Panc1 (cell line): ENCODE data around the gene SMOC2. TPM values are rescaled to one million over a fixed set of nuclear protein-coding genes. Genes with fewer than 3 reads are reported as not detected.

Source experiments
- ATAC-seq: fragments of 200-7000 bp; cut with Tn5 transposase; 2 replicates; pipeline ENCODE4 v1.9.1; 2020; ENCODE audit warnings: mild to moderate bottlenecking, moderate library complexity
- BruUV-seq: library from RNA; stranded (reverse); fragments of 400-500 nt; replicated peaks from 2 replicates; lab custom pipeline; 2021; lab: Mats Ljungman, UMichigan
- CTCF ChIA-PET: fragments of 300-600 bp; sonication (Branson Sonifier 250); formaldehyde crosslinking; loops from one replicate; lab custom pipeline; 2022; ENCODE audit warnings: antibody characterized with exemption; lab: Charles Lee
- POLR2A ChIA-PET: fragments of 300-600 bp; sonication (Branson Sonifier 250); formaldehyde crosslinking; loops from one replicate; lab custom pipeline; 2022; ENCODE audit warnings: antibody characterized with exemption; lab: Charles Lee
- DNase-seq: peaks from one replicate; pipeline ENCODE4 v3.0.0-alpha.2; 2010; ENCODE audit warnings: low read depth, low spot score
- H3K27ac ChIP-seq: 2 replicates; pipeline ENCODE4 v1.5.1; 2011; ENCODE audit warnings: mild to moderate bottlenecking, low read length, inconsistent platforms
- H3K27me3 ChIP-seq: fragments of 200-500 bp; sonication (Bioruptor generic); 2 replicates; pipeline ENCODE4 v1.6.0; 2014; ENCODE audit warnings: low read length, inconsistent platforms; ENCODE audit not compliant: control insufficient read depth, insufficient read depth
- H3K36me3 ChIP-seq: fragments of 200-500 bp; sonication (Bioruptor generic); 2 replicates; pipeline ENCODE4 v1.5.1; 2014; ENCODE audit warnings: inconsistent platforms, mild to moderate bottlenecking, low read length, moderate library complexity; ENCODE audit not compliant: control insufficient read depth, insufficient read depth
- H3K4me1 ChIP-seq: 2 replicates; pipeline ENCODE4 v1.5.1; 2011; ENCODE audit warnings: inconsistent platforms, mild to moderate bottlenecking, low read length, moderate library complexity; ENCODE audit not compliant: control insufficient read depth, insufficient read depth
- H3K4me3 ChIP-seq, 2 experiments: 2 replicates each; pipeline ENCODE4 v1.5.1; 2011 to 2012; ENCODE audit warnings: low read depth in 2 of 2, low read length in 2 of 2, mild to moderate bottlenecking in 2 of 2, inconsistent platforms in 1 of 2, moderate library complexity in 1 of 2
- H3K9me3 ChIP-seq: fragments of 200-500 bp; sonication (Bioruptor generic); 2 replicates; pipeline ENCODE4 v1.5.1; 2014; ENCODE audit warnings: low read depth, mild to moderate bottlenecking, inconsistent platforms, low read length, moderate library complexity; ENCODE audit not compliant: control insufficient read depth, insufficient read depth
- CTCF ChIP-seq: fragments of 450-650 bp; IDR thresholded peaks from 2 replicates; pipeline ENCODE4 v1.5.1; 2017; ENCODE audit warnings: mild to moderate bottlenecking
- POLR2AphosphoS5 ChIP-seq: IDR thresholded peaks from 2 replicates; pipeline ENCODE4 v1.6.1; 2012; ENCODE audit warnings: mild to moderate bottlenecking, low read depth, low read length, moderate library complexity
- SIN3A ChIP-seq: IDR thresholded peaks from 2 replicates; pipeline ENCODE4 v1.6.1; 2012; ENCODE audit warnings: low read depth, mild to moderate bottlenecking, low read length, moderate library complexity, borderline replicate concordance; ENCODE audit not compliant: insufficient read depth
- TCF7L2 ChIP-seq: IDR thresholded peaks from 2 replicates; pipeline ENCODE4 v1.6.1; 2011; ENCODE audit warnings: mild to moderate bottlenecking, low read depth, low read length, inconsistent platforms
- in situ Hi-C: cut with HindIII; loops from 2 replicates; pipeline ENCODE4 v1.10.0; 2016; ENCODE audit warnings: low sequenced_read_pairs, low pct_unique_long_range_greater_than_20kb
- intact Hi-C: fragments of 100-400 bp; cut with micrococcal nuclease; formaldehyde crosslinking; loops from one replicate; pipeline ENCODE4 v1.10.0; 2022; ENCODE audit not compliant: unreplicated experiment
- total RNA-seq: library from RNA; stranded (reverse); gene quantifications from one replicate; pipeline ENCODE4 v1.2.1, GENCODE V29; 2021; ENCODE audit not compliant: unreplicated experiment
- TF ChIP-seq, protein P1 (sequence below), 2 experiments: IDR thresholded peaks; 2 replicates each; pipeline ENCODE4 v1.6.1; 2011 to 2012; ENCODE audit warnings: low read depth in 2 of 2, control low read depth in 1 of 2, low read length in 1 of 2, mild to moderate bottlenecking in 1 of 2, moderate library complexity in 1 of 2; ENCODE audit not compliant: insufficient read depth in 1 of 2

SMOC2 gene
- total RNA-seq, 1 experiment from 2014 or later, result 0.13 TPM

DNA sequence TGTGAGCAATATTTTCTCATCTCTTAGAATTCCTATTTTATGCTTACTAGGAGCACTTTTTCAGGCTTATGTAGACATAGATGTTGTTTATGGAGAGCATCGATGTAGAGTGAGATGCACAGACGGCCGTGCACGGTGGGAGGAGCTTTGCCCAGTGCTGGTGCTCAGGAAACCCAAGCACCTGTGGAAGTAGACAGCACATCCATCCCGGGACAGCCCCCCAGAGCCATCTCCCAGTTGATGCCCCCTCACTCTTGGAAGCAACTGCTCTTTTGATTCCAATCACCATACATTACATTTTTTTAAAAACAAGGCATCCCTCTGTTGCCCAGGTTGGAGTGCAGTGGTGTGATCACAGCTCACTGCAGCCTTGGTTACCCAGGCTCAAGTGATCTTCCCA lies 143.7 kb downstream of the SMOC2 start:
- POLR2A ChIA-PET, result no interaction called here
- Histone ChIP-seq H3K36me3 (no peaks in the 10 kb centered on the region), H3K9me3 (no peaks in the 10 kb centered on the region), H3K4me1 (no peaks in the 10 kb centered on the region), H3K4me3 (no peak overlapping the region), H3K27ac (no peak overlapping the region), H3K27me3 (peaks cover 24% of the 10 kb centered on the region)
- DNase-seq (no peak), ATAC-seq (no peak)
- CTCF ChIA-PET, result no interaction called here
- intact Hi-C loops, result no loop called here
- no TSS peak for BruUV-seq
- in situ Hi-C loops, result no loop called here
- TF ChIP-seq SIN3A (no peak), TCF7L2 (no peak), POLR2AphosphoS5 (no peak), CTCF (no peak)
- TF ChIP-seq, protein P1, sequence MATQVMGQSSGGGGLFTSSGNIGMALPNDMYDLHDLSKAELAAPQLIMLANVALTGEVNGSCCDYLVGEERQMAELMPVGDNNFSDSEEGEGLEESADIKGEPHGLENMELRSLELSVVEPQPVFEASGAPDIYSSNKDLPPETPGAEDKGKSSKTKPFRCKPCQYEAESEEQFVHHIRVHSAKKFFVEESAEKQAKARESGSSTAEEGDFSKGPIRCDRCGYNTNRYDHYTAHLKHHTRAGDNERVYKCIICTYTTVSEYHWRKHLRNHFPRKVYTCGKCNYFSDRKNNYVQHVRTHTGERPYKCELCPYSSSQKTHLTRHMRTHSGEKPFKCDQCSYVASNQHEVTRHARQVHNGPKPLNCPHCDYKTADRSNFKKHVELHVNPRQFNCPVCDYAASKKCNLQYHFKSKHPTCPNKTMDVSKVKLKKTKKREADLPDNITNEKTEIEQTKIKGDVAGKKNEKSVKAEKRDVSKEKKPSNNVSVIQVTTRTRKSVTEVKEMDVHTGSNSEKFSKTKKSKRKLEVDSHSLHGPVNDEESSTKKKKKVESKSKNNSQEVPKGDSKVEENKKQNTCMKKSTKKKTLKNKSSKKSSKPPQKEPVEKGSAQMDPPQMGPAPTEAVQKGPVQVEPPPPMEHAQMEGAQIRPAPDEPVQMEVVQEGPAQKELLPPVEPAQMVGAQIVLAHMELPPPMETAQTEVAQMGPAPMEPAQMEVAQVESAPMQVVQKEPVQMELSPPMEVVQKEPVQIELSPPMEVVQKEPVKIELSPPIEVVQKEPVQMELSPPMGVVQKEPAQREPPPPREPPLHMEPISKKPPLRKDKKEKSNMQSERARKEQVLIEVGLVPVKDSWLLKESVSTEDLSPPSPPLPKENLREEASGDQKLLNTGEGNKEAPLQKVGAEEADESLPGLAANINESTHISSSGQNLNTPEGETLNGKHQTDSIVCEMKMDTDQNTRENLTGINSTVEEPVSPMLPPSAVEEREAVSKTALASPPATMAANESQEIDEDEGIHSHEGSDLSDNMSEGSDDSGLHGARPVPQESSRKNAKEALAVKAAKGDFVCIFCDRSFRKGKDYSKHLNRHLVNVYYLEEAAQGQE (IDR thresholded peaks at IDR 0.05; ENCODE audit: insufficient read depth in 1 of 2, low read depth in 2 of 2, low read length in 1 of 2), result no peak

GRCh38 chr6:168585441-168585840 lies 144.5 kb downstream of the SMOC2 start:
- no peaks in the 10 kb centered on the region for H3K4me1 ChIP-seq

More at GRCh38 chr6:168585441-168585840, 144.5 kb downstream of the SMOC2 start:
- Histone ChIP-seq H3K27me3 (peaks cover 22% of the 10 kb centered on the region), H3K36me3 (no peaks in the 10 kb centered on the region), H3K27ac (no peak overlapping the region), H3K9me3 (no peaks in the 10 kb centered on the region), H3K4me3 (no peak overlapping the region)
- in situ Hi-C loops (no loop called here), intact Hi-C loops (no loop called here)
- POLR2A ChIA-PET, result no interaction called here
- CTCF ChIA-PET, result no interaction called here
- ATAC-seq (no peak), DNase-seq (no peak)
- BruUV-seq, result no TSS peak
- TF ChIP-seq CTCF, result no peak
- no peak for TF ChIP-seq SIN3A
- TF ChIP-seq, protein P1 (IDR thresholded peaks at IDR 0.05; ENCODE audit: insufficient read depth in 1 of 2, low read depth in 2 of 2, low read length in 1 of 2), result no peak
